ENCODE measurements around the gene SEC14L2.

SEC14L2 gene

GRCh38 chr22:30386960-30387827 lies 9.6 kb upstream of the SEC14L2 start, which contains the start of gene RNF215 (continued):
- 0 out of 2 replicates have a peak, but pooled peaks have one; percentile 25 for TF ChIP-seq INSM2 (tag by site-specific recombination; IDR thresholded peaks at IDR 0.05)
- TF ChIP-seq, protein P1, sequence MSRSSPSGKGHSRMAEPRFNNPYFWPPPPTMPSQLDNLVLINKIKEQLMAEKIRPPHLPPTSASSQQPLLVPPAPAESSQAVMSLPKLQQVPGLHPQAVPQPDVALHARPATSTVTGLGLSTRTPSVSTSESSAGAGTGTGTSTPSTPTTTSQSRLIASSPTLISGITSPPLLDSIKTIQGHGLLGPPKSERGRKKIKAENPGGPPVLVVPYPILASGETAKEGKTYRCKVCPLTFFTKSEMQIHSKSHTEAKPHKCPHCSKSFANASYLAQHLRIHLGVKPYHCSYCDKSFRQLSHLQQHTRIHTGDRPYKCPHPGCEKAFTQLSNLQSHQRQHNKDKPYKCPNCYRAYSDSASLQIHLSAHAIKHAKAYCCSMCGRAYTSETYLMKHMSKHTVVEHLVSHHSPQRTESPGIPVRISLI (tag by site-specific recombination; IDR thresholded peaks at IDR 0.05), result no peak
- peak; percentile 69; the same call in 1 of the 2 replicates for TF ChIP-seq ZBTB7A (tag by site-specific recombination; IDR thresholded peaks at IDR 0.05; ENCODE audit: low read depth)
- no peak for TF ChIP-seq MEIS1 (CRISPR knock-in tag; IDR thresholded peaks at IDR 0.05; ENCODE audit: borderline replicate concordance)
- no peak for TF ChIP-seq ZNF433 (tag by site-specific recombination; IDR thresholded peaks at IDR 0.05; ENCODE audit: low read depth)
- no peak for TF ChIP-seq BCL11A (tag by site-specific recombination; IDR thresholded peaks at IDR 0.05; ENCODE audit: low read depth)
- TF ChIP-seq ZNF514 (tag by site-specific recombination; IDR thresholded peaks at IDR 0.05), result no peak
- 0 out of 2 replicates have a peak, but pooled peaks have one; percentile 56 for TF ChIP-seq ZNF785 (tag by site-specific recombination; IDR thresholded peaks at IDR 0.05)
- no peak for TF ChIP-seq ZBTB1 (tag by site-specific recombination; IDR thresholded peaks at IDR 0.05)
- TF ChIP-seq, protein P2, sequence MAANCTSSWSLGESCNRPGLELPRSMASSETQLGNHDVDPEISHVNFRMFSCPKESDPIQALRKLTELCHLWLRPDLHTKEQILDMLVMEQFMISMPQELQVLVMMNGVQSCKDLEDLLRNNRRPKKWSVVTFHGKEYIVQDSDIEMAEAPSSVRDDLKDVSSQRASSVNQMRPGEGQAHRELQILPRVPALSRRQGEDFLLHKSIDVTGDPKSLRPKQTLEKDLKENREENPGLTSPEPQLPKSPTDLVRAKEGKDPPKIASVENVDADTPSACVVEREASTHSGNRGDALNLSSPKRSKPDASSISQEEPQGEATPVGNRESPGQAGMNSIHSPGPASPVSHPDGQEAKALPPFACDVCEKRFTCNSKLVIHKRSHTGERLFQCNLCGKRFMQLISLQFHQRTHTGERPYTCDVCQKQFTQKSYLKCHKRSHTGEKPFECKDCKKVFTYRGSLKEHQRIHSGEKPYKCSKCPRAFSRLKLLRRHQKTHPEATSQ (tag by site-specific recombination; IDR thresholded peaks at IDR 0.05), result no peak
- TF ChIP-seq MYNN (tag by site-specific recombination; IDR thresholded peaks at IDR 0.05; ENCODE audit: borderline replicate concordance), result no peak
- TF ChIP-seq SP2 (tag by site-specific recombination; IDR thresholded peaks at IDR 0.05), result no peak
- no peak for TF ChIP-seq ZNF391 (tag by site-specific recombination; IDR thresholded peaks at IDR 0.05; ENCODE audit: borderline replicate concordance, low read depth)
- no peak for TF ChIP-seq SCRT1 (tag by site-specific recombination; IDR thresholded peaks at IDR 0.05; ENCODE audit: borderline replicate concordance)
- TF ChIP-seq ZNF521 (tag by site-specific recombination; IDR thresholded peaks at IDR 0.05), result no peak
- TF ChIP-seq ZNF184 (tag by site-specific recombination; IDR thresholded peaks at IDR 0.05), result no peak
- no peak for TF ChIP-seq HOXC10 (CRISPR knock-in tag; IDR thresholded peaks at IDR 0.05)
- TF ChIP-seq ZNF169 (tag by site-specific recombination; IDR thresholded peaks at IDR 0.05), result no peak
- no peak for TF ChIP-seq REST (tag by site-specific recombination; IDR thresholded peaks at IDR 0.05)
- no peak for TF ChIP-seq ZFP3 (tag by site-specific recombination; IDR thresholded peaks at IDR 0.05; ENCODE audit: low read depth)
- TF ChIP-seq ZNF248 (tag by site-specific recombination; IDR thresholded peaks at IDR 0.05), result no peak
- peak; percentile 54 for TF ChIP-seq ZBTB8A (tag by site-specific recombination; IDR thresholded peaks at IDR 0.05)
- TF ChIP-seq, protein P3, sequence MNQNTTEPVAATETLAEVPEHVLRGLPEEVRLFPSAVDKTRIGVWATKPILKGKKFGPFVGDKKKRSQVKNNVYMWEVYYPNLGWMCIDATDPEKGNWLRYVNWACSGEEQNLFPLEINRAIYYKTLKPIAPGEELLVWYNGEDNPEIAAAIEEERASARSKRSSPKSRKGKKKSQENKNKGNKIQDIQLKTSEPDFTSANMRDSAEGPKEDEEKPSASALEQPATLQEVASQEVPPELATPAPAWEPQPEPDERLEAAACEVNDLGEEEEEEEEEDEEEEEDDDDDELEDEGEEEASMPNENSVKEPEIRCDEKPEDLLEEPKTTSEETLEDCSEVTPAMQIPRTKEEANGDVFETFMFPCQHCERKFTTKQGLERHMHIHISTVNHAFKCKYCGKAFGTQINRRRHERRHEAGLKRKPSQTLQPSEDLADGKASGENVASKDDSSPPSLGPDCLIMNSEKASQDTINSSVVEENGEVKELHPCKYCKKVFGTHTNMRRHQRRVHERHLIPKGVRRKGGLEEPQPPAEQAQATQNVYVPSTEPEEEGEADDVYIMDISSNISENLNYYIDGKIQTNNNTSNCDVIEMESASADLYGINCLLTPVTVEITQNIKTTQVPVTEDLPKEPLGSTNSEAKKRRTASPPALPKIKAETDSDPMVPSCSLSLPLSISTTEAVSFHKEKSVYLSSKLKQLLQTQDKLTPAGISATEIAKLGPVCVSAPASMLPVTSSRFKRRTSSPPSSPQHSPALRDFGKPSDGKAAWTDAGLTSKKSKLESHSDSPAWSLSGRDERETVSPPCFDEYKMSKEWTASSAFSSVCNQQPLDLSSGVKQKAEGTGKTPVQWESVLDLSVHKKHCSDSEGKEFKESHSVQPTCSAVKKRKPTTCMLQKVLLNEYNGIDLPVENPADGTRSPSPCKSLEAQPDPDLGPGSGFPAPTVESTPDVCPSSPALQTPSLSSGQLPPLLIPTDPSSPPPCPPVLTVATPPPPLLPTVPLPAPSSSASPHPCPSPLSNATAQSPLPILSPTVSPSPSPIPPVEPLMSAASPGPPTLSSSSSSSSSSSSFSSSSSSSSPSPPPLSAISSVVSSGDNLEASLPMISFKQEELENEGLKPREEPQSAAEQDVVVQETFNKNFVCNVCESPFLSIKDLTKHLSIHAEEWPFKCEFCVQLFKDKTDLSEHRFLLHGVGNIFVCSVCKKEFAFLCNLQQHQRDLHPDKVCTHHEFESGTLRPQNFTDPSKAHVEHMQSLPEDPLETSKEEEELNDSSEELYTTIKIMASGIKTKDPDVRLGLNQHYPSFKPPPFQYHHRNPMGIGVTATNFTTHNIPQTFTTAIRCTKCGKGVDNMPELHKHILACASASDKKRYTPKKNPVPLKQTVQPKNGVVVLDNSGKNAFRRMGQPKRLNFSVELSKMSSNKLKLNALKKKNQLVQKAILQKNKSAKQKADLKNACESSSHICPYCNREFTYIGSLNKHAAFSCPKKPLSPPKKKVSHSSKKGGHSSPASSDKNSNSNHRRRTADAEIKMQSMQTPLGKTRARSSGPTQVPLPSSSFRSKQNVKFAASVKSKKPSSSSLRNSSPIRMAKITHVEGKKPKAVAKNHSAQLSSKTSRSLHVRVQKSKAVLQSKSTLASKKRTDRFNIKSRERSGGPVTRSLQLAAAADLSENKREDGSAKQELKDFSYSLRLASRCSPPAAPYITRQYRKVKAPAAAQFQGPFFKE (tag by site-specific recombination; IDR thresholded peaks at IDR 0.05; ENCODE audit: borderline replicate concordance), result no peak
- no peak for TF ChIP-seq ZNF610 (tag by site-specific recombination; IDR thresholded peaks at IDR 0.05; ENCODE audit: borderline replicate concordance)
- TF ChIP-seq ZXDB (tag by site-specific recombination; IDR thresholded peaks at IDR 0.05), result peak; percentile 81
- TF ChIP-seq ZNF366 (tag by site-specific recombination; conservative IDR thresholded peaks at IDR 0.05), result 0 out of 2 replicates have a peak, but pooled peaks have one; percentile 17

All from HEK293 (cell line).